HL-60 (cell line): ENCODE results near the gene SLC7A4.
A peak's percentile ranks its signal among the peaks of the same experiment; 100 is the strongest.

Experiments
- DNase-seq, 2 experiments: peaks; one replicate each; pipeline ENCODE4 v3.0.0-alpha.2; 2010 to 2020; ENCODE audit warnings: low read depth in 1 of 2, low spot score in 1 of 2
- H3K27ac ChIP-seq: fragments of 250-450 bp; sonication (Bioruptor Pico); replicated peaks from 2 replicates; pipeline ENCODE4 v1.5.1; 2020; ENCODE audit warnings: mild to moderate bottlenecking, moderate library complexity
- H3K27me3 ChIP-seq: fragments of 250-450 bp; sonication (Bioruptor Pico); 2 replicates; pipeline ENCODE4 v1.5.1; 2021; ENCODE audit warnings: mild to moderate bottlenecking, moderate library complexity; ENCODE audit not compliant: insufficient read depth, poor library complexity, severe bottlenecking
- H3K4me3 ChIP-seq: replicated peaks from 2 replicates; pipeline ENCODE4 v1.5.1; 2011; ENCODE audit warnings: mild to moderate bottlenecking, control low read depth, low read length; ENCODE audit not compliant: insufficient read depth
- GABPA ChIP-seq: IDR thresholded peaks from 2 replicates; pipeline ENCODE4 v1.6.1; 2012; ENCODE audit warnings: low read depth
- POLR2AphosphoS5 ChIP-seq: IDR thresholded peaks from 2 replicates; pipeline ENCODE4 v1.6.1; 2012; ENCODE audit warnings: low read depth
- SPI1 ChIP-seq: IDR thresholded peaks from 2 replicates; pipeline ENCODE4 v1.6.1; 2012; ENCODE audit warnings: low read depth, mild to moderate bottlenecking, borderline replicate concordance
- TF ChIP-seq, protein P1 (sequence below): IDR thresholded peaks from 2 replicates; pipeline ENCODE4 v1.6.1; 2012; ENCODE audit warnings: low read depth; ENCODE audit not compliant: insufficient replicate concordance
- TF ChIP-seq, protein P2 (sequence below): IDR thresholded peaks from one replicate; pipeline ENCODE4 v1.5.1; 2011; ENCODE audit warnings: low read length, control low read depth, inconsistent platforms; ENCODE audit not compliant: insufficient read depth

The SLC7A4 gene

DNA sequence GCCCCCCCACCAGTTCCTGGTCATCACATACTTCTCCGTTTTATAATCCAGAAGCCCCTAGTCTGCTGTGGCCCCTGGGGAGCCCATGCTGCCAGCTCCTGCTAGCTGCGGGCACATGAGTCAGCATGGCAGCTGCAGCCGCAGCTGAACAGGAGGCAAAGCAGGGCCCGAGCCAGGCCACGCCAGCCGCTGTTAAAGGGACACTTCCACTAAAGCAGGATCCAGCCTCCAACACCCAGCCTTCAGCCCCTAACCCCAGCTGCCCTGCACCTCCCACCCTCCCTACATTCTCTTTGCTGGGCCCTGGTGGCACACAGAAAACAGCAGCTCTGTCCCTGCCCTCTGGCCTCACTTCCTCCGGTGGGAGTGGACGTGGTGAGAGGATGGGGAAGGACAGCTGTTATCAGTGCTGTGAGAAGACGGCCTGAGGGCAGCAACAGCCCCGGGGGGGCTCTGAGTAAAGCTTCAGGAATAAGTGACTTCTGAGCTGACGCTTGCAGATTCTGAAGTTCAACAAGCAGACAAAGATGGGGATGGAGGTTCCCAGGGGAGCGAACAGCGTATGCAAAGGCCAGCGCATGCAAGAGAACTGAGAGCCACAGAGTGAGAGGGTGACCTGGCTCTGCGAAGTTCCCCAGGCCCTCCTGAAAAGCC is 12.7 kb upstream of the SLC7A4 start:
- Histone ChIP-seq H3K27ac (no peak overlapping the region), H3K27me3 (peaks cover 9% of the 10 kb centered on the region), H3K4me3 (no peak overlapping the region; the same call in 1 of the 2 replicates)
- TF ChIP-seq, protein P1, sequence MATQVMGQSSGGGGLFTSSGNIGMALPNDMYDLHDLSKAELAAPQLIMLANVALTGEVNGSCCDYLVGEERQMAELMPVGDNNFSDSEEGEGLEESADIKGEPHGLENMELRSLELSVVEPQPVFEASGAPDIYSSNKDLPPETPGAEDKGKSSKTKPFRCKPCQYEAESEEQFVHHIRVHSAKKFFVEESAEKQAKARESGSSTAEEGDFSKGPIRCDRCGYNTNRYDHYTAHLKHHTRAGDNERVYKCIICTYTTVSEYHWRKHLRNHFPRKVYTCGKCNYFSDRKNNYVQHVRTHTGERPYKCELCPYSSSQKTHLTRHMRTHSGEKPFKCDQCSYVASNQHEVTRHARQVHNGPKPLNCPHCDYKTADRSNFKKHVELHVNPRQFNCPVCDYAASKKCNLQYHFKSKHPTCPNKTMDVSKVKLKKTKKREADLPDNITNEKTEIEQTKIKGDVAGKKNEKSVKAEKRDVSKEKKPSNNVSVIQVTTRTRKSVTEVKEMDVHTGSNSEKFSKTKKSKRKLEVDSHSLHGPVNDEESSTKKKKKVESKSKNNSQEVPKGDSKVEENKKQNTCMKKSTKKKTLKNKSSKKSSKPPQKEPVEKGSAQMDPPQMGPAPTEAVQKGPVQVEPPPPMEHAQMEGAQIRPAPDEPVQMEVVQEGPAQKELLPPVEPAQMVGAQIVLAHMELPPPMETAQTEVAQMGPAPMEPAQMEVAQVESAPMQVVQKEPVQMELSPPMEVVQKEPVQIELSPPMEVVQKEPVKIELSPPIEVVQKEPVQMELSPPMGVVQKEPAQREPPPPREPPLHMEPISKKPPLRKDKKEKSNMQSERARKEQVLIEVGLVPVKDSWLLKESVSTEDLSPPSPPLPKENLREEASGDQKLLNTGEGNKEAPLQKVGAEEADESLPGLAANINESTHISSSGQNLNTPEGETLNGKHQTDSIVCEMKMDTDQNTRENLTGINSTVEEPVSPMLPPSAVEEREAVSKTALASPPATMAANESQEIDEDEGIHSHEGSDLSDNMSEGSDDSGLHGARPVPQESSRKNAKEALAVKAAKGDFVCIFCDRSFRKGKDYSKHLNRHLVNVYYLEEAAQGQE = no peak
- TF ChIP-seq POLR2AphosphoS5 (no peak), GABPA (no peak), SPI1 (no peak)
- TF ChIP-seq, protein P2, sequence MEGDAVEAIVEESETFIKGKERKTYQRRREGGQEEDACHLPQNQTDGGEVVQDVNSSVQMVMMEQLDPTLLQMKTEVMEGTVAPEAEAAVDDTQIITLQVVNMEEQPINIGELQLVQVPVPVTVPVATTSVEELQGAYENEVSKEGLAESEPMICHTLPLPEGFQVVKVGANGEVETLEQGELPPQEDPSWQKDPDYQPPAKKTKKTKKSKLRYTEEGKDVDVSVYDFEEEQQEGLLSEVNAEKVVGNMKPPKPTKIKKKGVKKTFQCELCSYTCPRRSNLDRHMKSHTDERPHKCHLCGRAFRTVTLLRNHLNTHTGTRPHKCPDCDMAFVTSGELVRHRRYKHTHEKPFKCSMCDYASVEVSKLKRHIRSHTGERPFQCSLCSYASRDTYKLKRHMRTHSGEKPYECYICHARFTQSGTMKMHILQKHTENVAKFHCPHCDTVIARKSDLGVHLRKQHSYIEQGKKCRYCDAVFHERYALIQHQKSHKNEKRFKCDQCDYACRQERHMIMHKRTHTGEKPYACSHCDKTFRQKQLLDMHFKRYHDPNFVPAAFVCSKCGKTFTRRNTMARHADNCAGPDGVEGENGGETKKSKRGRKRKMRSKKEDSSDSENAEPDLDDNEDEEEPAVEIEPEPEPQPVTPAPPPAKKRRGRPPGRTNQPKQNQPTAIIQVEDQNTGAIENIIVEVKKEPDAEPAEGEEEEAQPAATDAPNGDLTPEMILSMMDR = no peak
- DNase-seq = peak in 1 of 2 experiments; percentile 26

DNA sequence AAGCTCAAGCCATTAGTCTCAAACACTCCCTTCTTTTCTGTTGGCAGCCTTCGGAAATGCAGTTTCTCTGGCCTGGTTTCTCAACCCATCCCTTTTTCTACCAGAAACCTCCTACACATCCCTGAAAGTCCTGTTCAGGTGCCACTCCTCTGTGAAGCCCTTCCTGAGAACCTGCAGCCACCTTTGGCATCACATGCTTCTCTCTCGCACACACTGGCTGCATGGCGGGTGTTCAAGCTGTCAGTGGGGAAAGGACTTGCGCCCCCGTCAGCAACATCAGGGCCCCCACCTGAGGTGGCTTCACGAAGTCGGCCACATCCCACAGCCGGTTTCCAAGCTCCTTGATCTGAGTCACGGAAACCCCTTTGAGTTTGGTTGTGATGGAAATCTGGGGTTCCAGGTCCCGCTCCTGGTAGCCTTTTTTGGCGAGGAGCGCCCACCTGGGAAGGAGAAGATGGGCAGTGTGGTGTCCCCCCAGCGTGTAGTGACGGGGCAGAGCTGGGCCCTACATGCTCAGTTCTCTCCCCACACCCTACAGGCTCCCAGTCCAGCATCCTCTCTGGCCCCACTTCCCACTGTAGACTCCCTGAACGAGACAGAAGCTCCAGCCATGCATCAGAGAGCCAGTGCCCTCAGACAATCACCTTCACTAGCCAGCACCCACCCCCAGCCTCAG is 11.6 kb upstream of the SLC7A4 start:
- Histone ChIP-seq H3K27me3 (peaks cover 9% of the 10 kb centered on the region), H3K27ac (no peak overlapping the region), H3K4me3 (no peak overlapping the region)
- no peak for DNase-seq
- TF ChIP-seq POLR2AphosphoS5 = no peak
- TF ChIP-seq GABPA = no peak
- TF ChIP-seq, protein P2 = no peak
- TF ChIP-seq, protein P1 = no peak
- no peak for TF ChIP-seq SPI1

DNA sequence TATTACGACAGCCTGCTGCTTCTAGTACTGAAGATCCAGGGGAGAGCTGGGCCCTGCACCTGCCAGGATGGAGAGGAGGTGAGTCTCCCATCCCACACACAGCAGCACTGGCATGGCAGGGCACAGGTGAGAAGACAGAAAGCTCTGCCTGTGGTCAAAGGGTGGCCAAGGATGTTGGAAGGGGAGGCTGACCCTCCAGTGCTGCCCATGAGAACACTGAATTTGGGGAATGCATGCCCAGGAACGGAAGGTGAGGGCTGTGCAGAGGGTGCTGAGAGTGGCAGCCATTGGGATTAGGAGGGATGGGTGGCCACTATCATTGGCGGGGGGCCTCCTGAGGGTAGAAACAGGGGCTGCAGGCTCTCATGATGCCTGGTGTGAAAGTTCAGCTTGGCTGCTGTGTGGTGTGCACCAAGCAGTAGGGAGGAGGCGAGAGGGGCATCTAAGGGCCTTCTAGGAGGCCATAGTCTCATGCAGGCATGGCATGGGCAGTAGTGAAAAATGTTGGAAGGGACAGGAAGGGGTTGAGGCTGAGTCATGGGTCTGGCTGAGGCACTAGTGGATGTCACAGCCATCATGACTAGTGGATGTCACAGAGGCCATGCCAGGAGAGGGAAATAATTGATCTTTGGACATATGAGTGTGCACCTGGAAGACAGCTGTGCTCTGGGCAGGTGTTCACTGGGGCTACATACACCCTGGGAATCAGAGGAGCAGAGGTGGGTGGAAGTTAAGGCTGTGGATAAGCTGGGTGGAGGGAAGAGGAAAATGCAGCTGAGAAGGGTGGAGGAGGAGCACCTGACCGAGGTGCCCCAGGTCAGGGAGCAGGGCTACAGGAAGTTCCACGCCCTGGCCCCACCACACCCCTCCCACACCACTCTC is 10.9 kb upstream of the SLC7A4 start:
- no peak for DNase-seq
- no peak for TF ChIP-seq POLR2AphosphoS5
- TF ChIP-seq, protein P2 = no peak
- TF ChIP-seq SPI1 = no peak
- TF ChIP-seq GABPA = no peak
- TF ChIP-seq, protein P1 = no peak
- Histone ChIP-seq H3K4me3 (no peak overlapping the region), H3K27ac (no peak overlapping the region), H3K27me3 (peaks cover 9% of the 10 kb centered on the region)
